Endodermal cell (in vitro differentiated cells): ENCODE measurements around the gene PAX8. TPM values are rescaled to one million over a fixed set of nuclear protein-coding genes. Genes with fewer than 3 reads are reported as not detected.

Experiments
- DNase-seq: peaks from one replicate; pipeline ENCODE4 v3.0.0-alpha.2; 2017
- H3K27ac ChIP-seq: 2 replicates; pipeline ENCODE4 v1.5.1; 2013; ENCODE audit warnings: mild to moderate bottlenecking, low read depth, low read length, moderate library complexity
- H3K27me3 ChIP-seq: 2 replicates; pipeline ENCODE4 v1.6.1; 2013; ENCODE audit warnings: mild to moderate bottlenecking, low read length, moderate library complexity; ENCODE audit not compliant: insufficient read depth, control insufficient read depth, poor library complexity, severe bottlenecking
- H3K36me3 ChIP-seq: 2 replicates; pipeline ENCODE4 v1.7.0; 2013; ENCODE audit warnings: mild to moderate bottlenecking, low read length, moderate library complexity; ENCODE audit not compliant: control insufficient read depth, insufficient read depth
- H3K4me1 ChIP-seq: one replicate; pipeline ENCODE4 v1.7.0; 2013; ENCODE audit warnings: low read length; ENCODE audit not compliant: control insufficient read depth, insufficient read depth
- H3K4me3 ChIP-seq: 2 replicates; pipeline ENCODE4 v1.5.1; 2013; ENCODE audit warnings: mild to moderate bottlenecking, low read length, moderate library complexity
- H3K9ac ChIP-seq: 2 replicates; pipeline ENCODE4 v1.6.1; 2013; ENCODE audit warnings: mild to moderate bottlenecking, low read length, moderate library complexity; ENCODE audit not compliant: poor library complexity, severe bottlenecking; ENCODE audit errors: extremely low read depth
- H3K9me3 ChIP-seq: 2 replicates; pipeline ENCODE4 v1.6.1; 2013; ENCODE audit warnings: mild to moderate bottlenecking, low read length, moderate library complexity; ENCODE audit not compliant: control insufficient read depth
- H3K27ac Mint-ChIP-seq: 2 replicates; pipeline ENCODE4 v1.8.0; 2020; ENCODE audit warnings: mixed read lengths
- H3K27me3 Mint-ChIP-seq: 2 replicates; pipeline ENCODE4 v1.8.0; 2021; ENCODE audit warnings: mild to moderate bottlenecking, mixed read lengths; ENCODE audit not compliant: insufficient read depth
- H3K36me3 Mint-ChIP-seq: 2 replicates; pipeline ENCODE4 v1.8.0; 2020; ENCODE audit warnings: low read depth, mixed read lengths
- H3K4me1 Mint-ChIP-seq: 2 replicates; pipeline ENCODE4 v1.8.0; 2020; ENCODE audit warnings: mixed read lengths
- H3K4me3 Mint-ChIP-seq: 2 replicates; pipeline ENCODE4 v1.8.0; 2020; ENCODE audit warnings: mild to moderate bottlenecking, moderate library complexity, mixed read lengths
- H3K9me3 Mint-ChIP-seq: 2 replicates; pipeline ENCODE4 v1.8.0; 2020; ENCODE audit warnings: mild to moderate bottlenecking, mixed read lengths
- CTCF ChIP-seq: fragments of 200-600 bp; sonication (generic); conservative IDR thresholded peaks from 2 replicates; pipeline ENCODE4 v1.5.0; 2021; ENCODE audit warnings: antibody characterized with exemption, mild to moderate bottlenecking
- WGBS, 2 experiments: methylation state at CpG; one replicate each; pipeline versions ENCODE4 v1.1.5 to v1.1.7; 2013; ENCODE audit warnings: missing lambda C conversion rate in 2 of 2, mixed read lengths in 1 of 2; ENCODE audit not compliant: insufficient coverage in 1 of 2, insufficient read length in 1 of 2; 5-methylcytosine and 5-hydroxymethylcytosine counted together
- total RNA-seq, 2 donors: library from RNA; stranded (reverse); fragmentation: NEBNext Ultra II Directional in 1 of 2; extraction: Animal tissue kit (Norgen Biotek cat#: 25700) in 1 of 2; gene quantifications; 2 replicates in 1 of 2; 3 replicates in 1 of 2; pipeline ENCODE4 v1.2.1, GENCODE V29; 2021

PAX8 gene
- total RNA-seq, 2 donors from 2014 or later = 0.09 to 0.11 TPM

DNA sequence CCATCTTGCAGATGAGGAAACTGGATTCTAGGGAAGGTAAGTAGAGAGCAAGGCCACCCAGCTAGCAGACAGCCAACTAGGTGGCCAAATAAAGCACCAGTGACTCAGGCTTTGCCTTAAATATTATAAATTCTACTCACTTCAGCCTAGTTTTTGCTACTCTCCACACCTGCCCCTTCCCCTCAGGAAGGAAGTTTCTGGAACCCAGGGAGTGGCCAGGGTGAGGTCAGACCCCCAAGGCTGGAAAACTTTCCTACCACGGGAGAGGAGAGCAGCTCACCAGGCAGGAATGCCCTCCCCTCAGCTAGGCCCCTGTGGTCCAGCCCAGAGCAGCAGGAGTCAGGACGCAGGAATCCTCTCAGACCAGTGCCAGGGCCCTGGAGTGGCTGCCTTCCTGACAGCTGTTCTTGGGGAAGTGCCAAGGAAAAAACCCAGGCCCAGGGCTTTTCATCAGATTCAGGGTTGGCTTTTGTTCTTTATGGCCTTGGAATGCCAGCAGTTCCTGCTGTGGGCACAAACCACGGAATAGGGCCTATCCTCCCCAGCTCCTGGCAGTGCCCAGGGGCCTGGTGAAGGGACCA lies 5.1 kb upstream of the PAX8 start:
- WGBS, 2 experiments = 62 to 80% methylated on average over 2 to 3 of the region's 3 CpGs
- no peaks in the 10 kb centered on the region for H3K36me3 Mint-ChIP-seq
- Histone ChIP-seq H3K9me3 (no peaks in the 10 kb centered on the region), H3K4me3 (no peak overlapping the region), H3K27ac (no peak overlapping the region), H3K36me3 (no peaks in the 10 kb centered on the region), H3K4me1 (no peaks in the 10 kb centered on the region), H3K9ac (no peak overlapping the region), H3K27me3 (peaks cover 76% of the 10 kb centered on the region)
- no peak for TF ChIP-seq CTCF
- H3K4me1 Mint-ChIP-seq = peaks cover 3% of the 10 kb centered on the region
- no peaks in the 10 kb centered on the region for H3K9me3 Mint-ChIP-seq
- DNase-seq = no peak
- H3K4me3 Mint-ChIP-seq = no peak overlapping the region
- no peak overlapping the region for H3K27ac Mint-ChIP-seq
- H3K27me3 Mint-ChIP-seq = peaks cover 88% of the 10 kb centered on the region

DNA sequence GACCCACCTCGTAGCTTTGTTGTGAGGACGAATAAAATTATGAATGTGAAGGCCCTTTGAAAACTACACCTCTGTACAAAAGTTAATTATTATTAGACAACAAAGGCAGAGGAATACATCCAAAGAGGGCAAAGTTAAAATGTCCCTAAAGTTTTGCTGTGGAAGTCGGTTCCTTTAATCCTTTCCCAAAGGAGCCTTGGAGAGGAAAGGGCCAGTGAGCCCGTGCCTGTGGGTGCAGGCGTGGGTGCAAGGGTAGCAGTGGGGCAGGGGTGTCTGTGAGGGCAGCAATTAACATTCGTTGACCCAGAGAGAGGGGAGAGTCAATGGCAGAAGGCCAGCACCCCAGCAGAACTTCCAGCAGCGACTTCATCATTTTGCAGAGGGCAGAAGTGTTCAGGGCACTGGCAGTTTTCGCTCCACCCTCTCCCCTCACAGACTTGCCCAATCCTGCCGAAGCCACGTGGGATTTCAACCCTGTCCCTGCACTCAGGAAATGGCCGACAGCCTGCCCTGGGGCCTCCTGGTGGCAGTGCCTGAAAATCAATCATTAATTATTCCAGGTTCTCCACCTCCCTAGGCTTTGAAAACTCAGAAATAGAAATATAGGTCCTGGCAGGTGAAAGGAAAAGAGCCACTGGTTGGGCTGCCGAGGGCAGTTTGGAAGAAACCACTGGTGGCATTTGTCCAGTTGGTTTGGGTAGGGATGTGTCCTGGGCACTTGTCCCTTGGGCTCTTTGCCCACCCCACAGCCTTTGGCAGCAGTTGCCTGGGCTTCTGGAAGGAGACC lies 4.2 kb upstream of the PAX8 start:
- Histone ChIP-seq H3K4me3 (no peak overlapping the region), H3K27ac (no peak overlapping the region), H3K4me1 (no peaks in the 10 kb centered on the region), H3K9me3 (no peaks in the 10 kb centered on the region), H3K27me3 (peaks cover 80% of the 10 kb centered on the region), H3K36me3 (no peaks in the 10 kb centered on the region), H3K9ac (no peak overlapping the region)
- peaks cover 88% of the 10 kb centered on the region for H3K27me3 Mint-ChIP-seq
- 50 to 67% methylated on average over 8 to 11 of the region's 12 CpGs for WGBS, 2 experiments
- peak; percentile 60 for TF ChIP-seq CTCF
- no peak overlapping the region for H3K27ac Mint-ChIP-seq
- no peak overlapping the region for H3K4me3 Mint-ChIP-seq
- H3K4me1 Mint-ChIP-seq = peaks cover 3% of the 10 kb centered on the region
- DNase-seq = peak; percentile 77
- no peaks in the 10 kb centered on the region for H3K9me3 Mint-ChIP-seq
- no peaks in the 10 kb centered on the region for H3K36me3 Mint-ChIP-seq

GRCh38 chr2:113281910-113282746 lies 3.4 kb upstream of the PAX8 start:
- peaks cover 88% of the 10 kb centered on the region for H3K27me3 Mint-ChIP-seq
- TF ChIP-seq CTCF = no peak
- no peak overlapping the region for H3K4me3 Mint-ChIP-seq
- Histone ChIP-seq H3K4me3 (no peak overlapping the region), H3K9me3 (no peaks in the 10 kb centered on the region), H3K9ac (no peak overlapping the region), H3K4me1 (peaks cover under 1% of the 10 kb centered on the region), H3K36me3 (no peaks in the 10 kb centered on the region), H3K27ac (no peak overlapping the region), H3K27me3 (peaks cover 80% of the 10 kb centered on the region)
- no peaks in the 10 kb centered on the region for H3K36me3 Mint-ChIP-seq
- 87 to 90% methylated on average over 8 to 12 of the region's 12 CpGs for WGBS, 2 experiments
- no peak overlapping the region for H3K27ac Mint-ChIP-seq
- DNase-seq = no peak
- no peaks in the 10 kb centered on the region for H3K9me3 Mint-ChIP-seq
- peaks cover 5% of the 10 kb centered on the region for H3K4me1 Mint-ChIP-seq
